T-helper 9 cell (primary cell): Measurements from ENCODE around the gene PPP1R13L.
"Not testable (repeated sequence)": the region's sequence is repeated elsewhere in the genome, so short reads cannot be mapped to it uniquely, and the experiment has no call there.

ENCODE experiments used
- DNase-seq: peaks from one replicate; pipeline ENCODE4 v3.0.0-alpha.2; 2020

The PPP1R13L gene

DNA sequence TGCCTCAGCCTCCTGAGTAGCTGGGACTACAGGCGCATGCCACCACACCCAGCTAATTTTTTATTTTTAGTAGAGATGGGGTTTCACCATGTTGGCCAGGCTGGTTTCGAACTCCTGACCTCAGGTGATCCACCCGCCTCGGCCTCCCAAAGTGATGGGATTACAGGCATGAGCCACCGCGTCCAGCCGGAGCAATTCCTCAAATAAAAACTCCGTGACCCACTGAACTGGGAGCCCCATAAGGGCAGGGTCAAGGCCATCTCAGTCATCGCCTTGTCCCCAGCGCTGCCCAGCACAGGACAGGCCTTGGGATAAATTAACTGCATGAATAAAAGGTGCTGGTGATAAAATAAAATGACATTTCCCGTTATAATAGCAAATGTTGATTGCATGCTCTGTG is 25.0 kb upstream of the PPP1R13L start:
- not testable (repeated sequence) for DNase-seq

- no peak for DNase-seq
These were observed 23.7 kb upstream of the PPP1R13L start for GRCh38 chr19:45428384-45429231.

GRCh38 chr19:45424191-45425058 is 19.6 kb upstream of the PPP1R13L start:
- DNase-seq, result no peak

GRCh38 chr19:45423589-45424190 is 18.8 kb upstream of the PPP1R13L start, which contains the start of gene ERCC1:
Gene ERCC1, minus strand, starts transcription at chr19:45423917. Its CDS starts 543 bp downstream, at chr19:45423374.
- no peak for DNase-seq

DNA sequence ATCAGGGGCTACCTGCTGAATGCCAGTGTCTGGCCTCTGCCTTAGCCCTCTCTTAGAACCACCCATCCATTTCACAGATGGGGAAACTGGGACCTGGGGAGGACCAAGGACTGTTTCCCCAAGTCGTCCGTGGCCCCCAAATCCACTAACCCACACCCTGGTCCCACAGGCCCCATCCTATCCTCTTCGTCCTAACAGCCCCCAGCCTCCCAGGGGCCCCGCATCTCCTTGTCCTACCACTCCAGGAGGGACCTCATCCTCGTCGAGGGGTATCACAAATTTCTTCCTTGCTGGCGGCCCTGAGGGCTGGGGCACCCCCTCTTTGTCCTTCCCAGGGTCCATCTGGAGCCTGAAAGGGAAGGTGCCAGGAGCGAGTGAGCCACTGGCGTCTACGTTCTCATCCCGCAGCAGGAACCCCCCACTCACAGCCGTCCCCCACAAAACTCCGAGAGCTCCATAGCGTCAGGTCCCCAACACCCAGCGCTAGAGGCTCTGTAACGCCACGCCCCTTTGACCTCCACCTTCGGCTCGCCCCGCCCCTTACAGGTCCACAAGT is 18.2 kb upstream of the PPP1R13L start:
- DNase-seq, result peak; percentile 73

GRCh38 chr19:45421947-45422498 is 17.2 kb upstream of the PPP1R13L start:
- no peak for DNase-seq

- DNase-seq, result no peak
These were observed 16.0 kb upstream of the PPP1R13L start for GRCh38 chr19:45420871-45421270.

GRCh38 chr19:45420356-45420755 is 15.5 kb upstream of the PPP1R13L start:
- no peak for DNase-seq

DNA sequence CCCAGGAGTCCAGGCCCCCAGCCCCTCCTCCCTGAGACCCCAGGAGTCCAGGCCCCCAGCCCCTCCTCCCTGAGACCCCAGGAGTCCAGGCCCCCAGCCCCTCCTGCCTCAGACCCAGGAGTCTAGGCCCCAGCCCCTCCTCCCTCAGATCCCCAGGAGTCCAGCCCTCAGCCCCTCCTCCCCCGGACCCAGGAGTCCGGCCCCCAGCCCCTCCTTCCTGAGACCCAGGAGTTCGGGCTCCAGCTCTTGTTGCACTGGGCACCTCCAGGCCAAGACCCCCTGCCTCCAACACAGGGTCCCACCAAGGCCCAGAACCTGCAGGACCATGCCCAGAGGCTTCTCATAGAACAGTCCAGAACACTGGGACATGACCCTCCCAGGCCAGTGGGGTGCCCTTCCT is 15.0 kb upstream of the PPP1R13L start:
- DNase-seq, result no peak

GRCh38 chr19:45419396-45419795 is 14.5 kb upstream of the PPP1R13L start:
- DNase-seq, result no peak

DNA sequence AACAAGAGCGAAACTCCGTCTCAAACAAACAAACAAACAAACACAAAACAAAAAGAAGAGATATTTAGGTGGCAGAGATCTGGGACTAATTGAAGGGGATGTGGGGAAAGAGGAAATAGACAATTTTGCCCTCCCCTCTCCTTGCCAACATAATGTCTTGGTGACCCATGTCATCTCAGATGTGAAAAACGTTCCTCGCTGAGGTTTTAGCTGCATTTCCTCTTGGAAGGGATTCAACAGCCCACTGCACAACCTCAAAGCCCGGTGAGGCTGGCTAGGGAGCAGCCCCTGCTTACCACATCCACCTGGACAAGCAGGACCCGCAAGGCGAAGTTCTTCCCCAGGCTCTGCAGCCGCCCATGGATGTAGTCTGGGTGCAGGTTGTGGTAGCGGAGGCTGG is 13.9 kb upstream of the PPP1R13L start:
- no peak for DNase-seq

- DNase-seq, result no peak
These were observed 12.3 kb upstream of the PPP1R13L start for GRCh38 chr19:45417151-45417550.

- DNase-seq, result no peak
These were observed 9.6 kb upstream of the PPP1R13L start for GRCh38 chr19:45414468-45414867.

- no peak for DNase-seq
These were observed 8.6 kb upstream of the PPP1R13L start for GRCh38 chr19:45413497-45413896.

DNA sequence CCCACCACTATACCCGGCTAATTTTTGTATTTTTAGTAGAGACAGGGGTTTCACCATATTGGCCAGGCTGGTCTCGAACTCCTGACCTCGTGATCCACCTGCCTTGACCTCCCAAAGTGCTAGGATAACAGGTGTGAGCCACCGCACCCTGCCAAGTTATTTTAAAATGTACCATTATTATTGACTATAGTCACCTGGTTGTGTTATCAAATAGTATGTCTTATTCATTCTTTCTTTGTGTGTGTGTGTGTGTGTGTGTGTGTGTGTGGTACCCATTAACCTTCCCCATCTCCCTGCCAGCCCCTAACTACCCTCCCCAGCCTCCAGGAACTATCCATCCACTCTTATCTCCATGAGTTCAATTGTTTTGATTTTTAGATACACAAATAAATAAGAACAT is 5.5 kb upstream of the PPP1R13L start:
- DNase-seq, result not testable (repeated sequence)

DNA sequence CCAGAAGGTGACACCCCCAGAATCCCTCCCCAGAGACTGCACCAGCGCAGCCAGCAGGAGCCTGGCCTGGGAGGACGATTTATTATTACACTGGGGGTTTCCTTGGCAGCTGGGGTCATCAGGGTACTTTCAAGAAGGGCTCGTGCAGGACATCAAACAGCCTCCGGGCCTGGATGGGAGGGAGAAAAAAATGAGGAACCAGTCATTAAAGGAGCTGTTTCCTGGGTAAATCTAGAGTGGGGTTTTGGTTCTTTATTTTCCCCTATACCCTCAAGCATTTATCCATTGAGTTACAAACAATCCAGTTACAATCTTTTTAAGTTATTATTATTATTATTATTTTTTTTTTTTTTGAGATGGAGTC is 4.7 kb upstream of the PPP1R13L start:
- no peak for DNase-seq

- no peak for DNase-seq
These were observed 4.1 kb upstream of the PPP1R13L start for GRCh38 chr19:45408830-45409556.

DNA sequence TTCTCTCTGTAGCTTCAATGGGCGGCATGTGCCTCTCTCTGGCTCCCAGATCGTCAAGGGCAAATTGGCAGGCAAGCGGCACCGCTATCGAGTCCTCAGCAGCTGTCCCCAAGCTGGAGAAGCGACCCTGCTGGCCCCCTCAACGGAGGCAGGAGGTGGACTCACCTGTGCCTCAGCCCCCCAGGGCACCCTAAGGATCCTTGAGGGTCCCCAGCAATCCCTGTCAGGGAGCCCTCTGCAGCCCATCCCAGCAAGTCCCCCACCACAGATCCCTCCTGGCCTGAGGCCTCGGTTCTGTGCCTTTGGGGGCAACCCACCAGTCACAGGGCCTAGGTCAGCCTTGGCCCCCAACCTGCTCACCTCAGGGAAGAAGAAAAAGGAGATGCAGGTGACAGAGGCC is 3.3 kb upstream of the PPP1R13L start:
- no peak for DNase-seq

- DNase-seq, result not testable (repeated sequence)
These were observed 2.7 kb upstream of the PPP1R13L start for GRCh38 chr19:45407585-45407984.

DNA sequence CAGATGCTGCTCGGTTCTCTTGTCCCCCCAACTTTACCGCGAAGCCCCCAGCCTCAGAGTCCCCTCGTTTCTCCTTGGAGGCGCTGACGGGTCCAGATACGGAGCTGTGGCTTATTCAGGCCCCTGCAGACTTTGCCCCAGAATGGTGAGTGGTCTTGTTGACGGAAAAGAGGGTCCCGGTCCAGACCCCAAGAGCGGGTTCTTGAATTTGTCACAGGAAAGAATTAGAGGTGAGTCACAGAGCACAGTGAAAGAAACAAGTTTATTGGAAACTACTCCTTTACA is 2.2 kb upstream of the PPP1R13L start:
- DNase-seq, result no peak

DNA sequence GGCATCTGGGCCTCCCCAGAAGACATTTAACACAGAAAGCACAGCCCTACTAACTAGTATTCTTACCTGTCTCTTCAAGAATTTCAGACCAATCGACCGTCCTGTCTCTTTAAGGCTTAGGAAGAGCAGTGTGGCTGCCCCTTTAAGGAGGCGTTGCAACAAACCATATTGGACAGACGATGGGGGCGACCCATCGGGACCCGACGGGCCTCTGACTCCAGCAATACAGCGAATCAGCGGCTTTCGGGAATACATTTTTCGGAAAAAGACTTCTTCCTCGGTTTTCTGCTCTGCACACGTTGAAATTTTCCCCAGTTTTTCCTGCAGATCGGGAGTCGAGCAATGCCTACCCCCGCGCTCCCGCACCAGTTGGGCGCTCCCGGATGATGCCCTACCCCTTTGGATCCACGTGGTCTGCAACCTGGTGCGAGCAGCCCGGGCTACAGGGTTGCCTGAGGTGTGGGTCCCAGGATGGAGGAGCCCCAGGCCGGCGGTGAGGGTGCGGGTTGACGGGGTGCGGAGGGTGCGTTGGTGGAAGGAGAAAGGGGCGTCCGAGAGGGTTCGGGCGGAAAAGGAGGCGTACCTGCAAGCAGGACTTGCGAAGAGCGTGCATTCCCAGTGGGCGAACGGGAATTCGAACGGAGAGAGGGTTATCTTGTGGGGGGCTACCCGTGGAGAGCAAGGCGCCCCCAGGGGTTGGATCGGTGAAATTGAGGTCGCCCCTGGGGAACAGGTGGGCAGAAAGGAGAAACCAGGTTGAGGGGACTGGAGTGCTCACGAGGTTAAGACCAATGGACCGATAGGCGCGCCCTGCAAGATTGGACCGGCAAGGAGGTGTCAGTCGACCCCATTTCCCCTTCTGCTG is 1.6 kb upstream of the PPP1R13L start, which contains the start of gene POLR1G:
Gene POLR1G, plus strand, starts transcription at position 419 of the 865 bp plus-strand sequence. Its CDS starts 53 bp downstream, at position 472.
- peak; percentile 63 for DNase-seq
